GM10248 (cell line): ENCODE measurements around the gene OR1C1.
"Not testable (repeated sequence)": the region's sequence is repeated elsewhere in the genome, so short reads cannot be mapped to it uniquely, and the experiment has no call there.

Experiments used
- CTCF ChIA-PET: fragments of 300-600 bp; sonication (Branson Sonifier 250); formaldehyde crosslinking; extraction: SDS; loops from one replicate; lab custom pipeline; 2021; ENCODE audit warnings: antibody characterized with exemption; lab: Yijun Ruan, JAX
- POLR2A ChIA-PET: fragments of 350-650 bp; sonication (Branson Sonifier 250); formaldehyde crosslinking; extraction: SDS; loops from one replicate; lab custom pipeline; 2020; ENCODE audit warnings: antibody characterized with exemption; lab: Yijun Ruan, JAX
- DNase-seq: peaks from one replicate; pipeline ENCODE4 v3.0.0; 2012; ENCODE audit errors: extremely low spot score
- TF ChIP-seq, protein P1 (sequence below): IDR thresholded peaks from 2 replicates; pipeline ENCODE4 v1.5.1; 2012; ENCODE audit warnings: mild to moderate bottlenecking, low read depth; ENCODE audit errors: extremely low read depth, missing control alignments, control extremely low read depth

OR1C1 gene

GRCh38 chr1:247760456-247760855, at the start of gene OR1C1:
TSS of gene OR1C1 (minus strand) at chr1:247760556. CDS start at chr1:247758406, 2,150 bp downstream.
- CTCF ChIA-PET, result no interaction called here

GRCh38 chr1:247797518-247797917, 37.2 kb upstream of the OR1C1 start:
- no peak for DNase-seq
- ChIA-PET POLR2A (no interaction called here), CTCF (no interaction called here)
- TF ChIP-seq, protein P1, sequence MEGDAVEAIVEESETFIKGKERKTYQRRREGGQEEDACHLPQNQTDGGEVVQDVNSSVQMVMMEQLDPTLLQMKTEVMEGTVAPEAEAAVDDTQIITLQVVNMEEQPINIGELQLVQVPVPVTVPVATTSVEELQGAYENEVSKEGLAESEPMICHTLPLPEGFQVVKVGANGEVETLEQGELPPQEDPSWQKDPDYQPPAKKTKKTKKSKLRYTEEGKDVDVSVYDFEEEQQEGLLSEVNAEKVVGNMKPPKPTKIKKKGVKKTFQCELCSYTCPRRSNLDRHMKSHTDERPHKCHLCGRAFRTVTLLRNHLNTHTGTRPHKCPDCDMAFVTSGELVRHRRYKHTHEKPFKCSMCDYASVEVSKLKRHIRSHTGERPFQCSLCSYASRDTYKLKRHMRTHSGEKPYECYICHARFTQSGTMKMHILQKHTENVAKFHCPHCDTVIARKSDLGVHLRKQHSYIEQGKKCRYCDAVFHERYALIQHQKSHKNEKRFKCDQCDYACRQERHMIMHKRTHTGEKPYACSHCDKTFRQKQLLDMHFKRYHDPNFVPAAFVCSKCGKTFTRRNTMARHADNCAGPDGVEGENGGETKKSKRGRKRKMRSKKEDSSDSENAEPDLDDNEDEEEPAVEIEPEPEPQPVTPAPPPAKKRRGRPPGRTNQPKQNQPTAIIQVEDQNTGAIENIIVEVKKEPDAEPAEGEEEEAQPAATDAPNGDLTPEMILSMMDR, result no peak

More at GRCh38 chr1:247760456-247760855, at the start of gene OR1C1:
- no peak for DNase-seq
- POLR2A ChIA-PET, result no interaction called here
- TF ChIP-seq, protein P1, result no peak

DNA sequence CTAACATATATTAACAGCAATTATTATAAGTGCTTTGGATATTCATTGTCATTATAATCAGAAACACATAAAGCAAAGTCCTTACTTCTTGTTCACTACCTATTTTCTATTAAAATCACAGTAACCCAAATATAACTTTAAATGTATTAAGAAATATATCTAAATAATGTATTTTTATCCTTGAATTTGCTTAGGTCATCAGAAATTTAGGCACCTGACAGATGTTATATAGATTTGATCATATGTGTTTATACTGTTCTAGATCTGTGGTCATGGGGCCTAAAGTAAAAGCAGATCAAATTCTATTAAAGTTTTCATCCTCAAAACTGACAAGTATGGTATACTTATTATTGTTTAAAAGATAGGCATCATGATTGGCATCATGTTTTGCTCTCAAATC, 9.2 kb upstream of the OR1C1 start:
- TF ChIP-seq, protein P1, result no peak
- POLR2A ChIA-PET, result no interaction called here
- CTCF ChIA-PET, result no interaction called here
- no peak for DNase-seq

- DNase-seq, CTCF ChIA-PET, POLR2A ChIA-PET: not testable (repeated sequence)
Observed at GRCh38 chr1:247754311-247754710, 6.0 kb downstream of the OR1C1 start.

GRCh38 chr1:247749870-247750269, 10.5 kb downstream of the OR1C1 start:
- POLR2A ChIA-PET, result no interaction called here
- TF ChIP-seq, protein P1, result no peak
- DNase-seq, result no peak
- CTCF ChIA-PET, result no interaction called here

DNA sequence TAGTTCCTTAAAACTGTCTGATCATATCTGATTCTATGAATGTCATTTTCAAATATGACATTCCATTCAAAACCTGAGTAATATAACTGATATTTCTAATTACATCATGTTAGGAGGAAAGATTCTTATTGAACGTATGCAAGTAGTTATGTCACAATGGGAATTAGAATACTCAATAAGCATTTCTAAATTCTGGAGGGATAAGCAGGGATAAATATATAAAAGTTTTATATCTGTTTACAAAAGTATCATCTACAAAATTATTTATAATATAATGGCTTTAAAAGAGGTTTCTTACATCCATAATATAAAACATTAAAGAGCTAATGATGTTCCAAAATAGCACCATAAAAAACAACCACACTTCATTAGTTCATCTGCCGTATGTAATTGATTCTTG, 12.3 kb downstream of the OR1C1 start, which contains the start of gene OR14A2:
Gene OR14A2, minus strand, starts transcription at position 101 of the 400 bp plus-strand sequence.
- TF ChIP-seq, protein P1, result no peak
- ChIA-PET POLR2A (no interaction called here), CTCF (no interaction called here)
- no peak for DNase-seq

GRCh38 chr1:247747616-247748015, 12.7 kb downstream of the OR1C1 start:
- ChIA-PET POLR2A (no interaction called here), CTCF (no interaction called here)
- TF ChIP-seq, protein P1, result no peak
- DNase-seq, result no peak
